HEK293 (cell line): ENCODE data around the gene TAAR6.
"Not testable (repeated sequence)": the region's sequence is repeated elsewhere in the genome, so short reads cannot be mapped to it uniquely, and the experiment has no call there.

Experiments used
- CTCF ChIP-seq: fragments of 450-650 bp; formaldehyde crosslinking; IDR thresholded peaks from 2 replicates; pipeline ENCODE4 v1.5.1; 2016; ENCODE audit warnings: missing biosample characterization, missing genetic modification characterization
- ZNF114 ChIP-seq: fragments of 450-650 bp; formaldehyde crosslinking; IDR thresholded peaks from 2 replicates; pipeline ENCODE4 v1.5.0; 2017; ENCODE audit warnings: missing biosample characterization, missing genetic modification characterization
- ZNF37A ChIP-seq: fragments of 450-650 bp; IDR thresholded peaks from 2 replicates; pipeline ENCODE4 v1.5.1; 2018; ENCODE audit warnings: missing biosample characterization, missing genetic modification characterization

- TF ChIP-seq CTCF (tag by site-specific recombination); ZNF114 (tag by site-specific recombination); ZNF37A: not testable (repeated sequence)
These were observed 30.8 kb downstream of the TAAR6 start for GRCh38 chr6:132600900-132601299.
